GM18520 (cell line): ENCODE results near the gene HDAC4.

Experiments used
- ATAC-seq: cut with Tn5 transposase; IDR thresholded peaks from one replicate; pipeline ENCODE4 v1.9.1; 2021; ENCODE audit not compliant: unreplicated experiment

Gene HDAC4

GRCh38 chr2:239329972-239330572 lies 70.7 kb downstream of the HDAC4 start:
- ATAC-seq: no peak

- ATAC-seq: no peak
Observed at GRCh38 chr2:239329284-239329971, 71.4 kb downstream of the HDAC4 start.

- ATAC-seq: no peak
Observed at GRCh38 chr2:239328351-239329191, 72.2 kb downstream of the HDAC4 start.

- ATAC-seq: no peak
Observed at GRCh38 chr2:239327536-239328350, 73.1 kb downstream of the HDAC4 start.

- no peak for ATAC-seq
Observed at GRCh38 chr2:239326831-239327535, 73.8 kb downstream of the HDAC4 start.

- ATAC-seq: no peak
Observed at GRCh38 chr2:239324456-239324855, 76.4 kb downstream of the HDAC4 start.

GRCh38 chr2:239323447-239323846 lies 77.4 kb downstream of the HDAC4 start:
- no peak for ATAC-seq

GRCh38 chr2:239322416-239323086 lies 78.3 kb downstream of the HDAC4 start:
- ATAC-seq: no peak

- ATAC-seq: no peak
Observed at GRCh38 chr2:239321596-239322415, 79.0 kb downstream of the HDAC4 start.

GRCh38 chr2:239318790-239319661 lies 81.8 kb downstream of the HDAC4 start:
- ATAC-seq: no peak

GRCh38 chr2:239318151-239318611 lies 82.6 kb downstream of the HDAC4 start:
- no peak for ATAC-seq

- ATAC-seq: no peak
Observed at GRCh38 chr2:239316562-239317465, 84.0 kb downstream of the HDAC4 start.

- no peak for ATAC-seq
Observed at GRCh38 chr2:239315308-239315707, 85.5 kb downstream of the HDAC4 start.

GRCh38 chr2:239313776-239314175 lies 87.0 kb downstream of the HDAC4 start:
- ATAC-seq: no peak

- ATAC-seq: no peak
Observed at GRCh38 chr2:239312741-239313667, 87.8 kb downstream of the HDAC4 start.

- no peak for ATAC-seq
Observed at GRCh38 chr2:239312081-239312511, 88.7 kb downstream of the HDAC4 start.
